Activated CD8-positive, alpha-beta memory T cell treated with anti-CD3 and anti-CD28 coated beads, Interleukin-2, amount 50 U/mL, for 48 hours (primary cell): ENCODE results near the gene STAMBPL1.
A peak's percentile ranks its signal among the peaks of the same experiment; 100 is the strongest.
"Not testable (repeated sequence)": the region's sequence is repeated elsewhere in the genome, so short reads cannot be mapped to it uniquely, and the experiment has no call there.

Experiments
- DNase-seq: peaks from one replicate; pipeline ENCODE4 v3.0.0-alpha.2; 2020

STAMBPL1 gene

GRCh38 chr10:88858491-88858890 is 21.6 kb upstream of the STAMBPL1 start:
- DNase-seq = no peak

DNA sequence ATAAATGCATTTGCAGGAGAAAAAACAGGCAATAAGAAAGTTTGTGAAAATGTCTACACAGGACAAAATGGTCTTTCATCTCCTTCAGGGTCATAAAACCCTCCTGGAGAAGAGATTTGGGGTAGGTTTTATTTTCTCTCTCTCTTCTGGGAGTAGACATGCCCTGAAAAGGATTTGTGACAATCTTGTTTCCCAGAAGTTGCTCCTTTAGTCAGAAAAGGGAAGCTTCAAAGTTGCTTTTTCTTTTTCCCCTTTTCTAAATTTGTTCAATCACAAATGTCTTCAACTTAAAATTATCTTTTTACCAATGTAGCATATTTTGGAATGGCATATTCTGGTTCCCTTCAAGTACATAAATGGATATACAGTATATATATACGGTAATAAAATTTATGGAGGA is 19.0 kb upstream of the STAMBPL1 start:
- DNase-seq = no peak

- DNase-seq = no peak
Measured at GRCh38 chr10:88865281-88865876, 14.7 kb upstream of the STAMBPL1 start.

- DNase-seq = no peak
Measured at GRCh38 chr10:88866454-88866853, 13.6 kb upstream of the STAMBPL1 start.

DNA sequence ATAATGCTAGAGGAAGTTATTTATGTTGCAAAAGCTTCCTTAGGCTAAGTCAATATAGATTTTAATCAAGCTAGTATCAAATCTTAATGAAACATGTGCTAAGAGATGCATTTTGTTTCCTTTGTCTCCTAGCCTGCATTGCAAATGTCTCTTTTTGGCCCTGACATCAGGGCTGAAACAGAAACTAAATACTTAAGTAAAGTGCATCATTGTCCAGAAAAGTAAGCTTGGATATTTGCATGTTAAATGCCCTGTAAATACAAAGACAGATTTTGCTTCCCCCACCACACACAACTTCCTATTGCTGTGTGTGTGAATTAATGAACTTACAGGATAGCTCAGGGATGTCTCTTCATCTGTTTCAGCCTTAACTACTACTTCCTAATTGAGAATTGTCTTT is 10.0 kb upstream of the STAMBPL1 start:
- DNase-seq = no peak

- DNase-seq = no peak
Measured at GRCh38 chr10:88873757-88874156, 6.3 kb upstream of the STAMBPL1 start.

GRCh38 chr10:88874281-88874680 is 5.8 kb upstream of the STAMBPL1 start:
- no peak for DNase-seq

DNA sequence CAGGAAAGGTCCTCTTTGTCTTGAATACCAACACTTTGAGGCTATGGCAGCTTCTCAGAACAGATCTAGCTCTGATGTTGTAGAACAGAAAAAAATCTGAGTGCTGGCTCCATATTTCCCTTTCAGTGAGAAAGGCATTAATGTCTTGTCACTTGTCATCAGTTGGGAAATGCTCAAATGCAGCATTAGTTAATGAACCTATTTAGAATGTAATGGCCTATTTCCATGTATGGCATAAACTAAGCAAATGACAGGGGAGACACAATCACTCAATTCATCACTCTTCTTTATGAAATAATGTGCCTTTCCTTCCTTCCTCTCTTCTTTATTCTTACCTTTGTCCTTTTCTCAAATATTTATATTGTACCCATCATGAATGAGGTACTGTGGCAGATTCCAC is 5.0 kb upstream of the STAMBPL1 start:
- no peak for DNase-seq

DNA sequence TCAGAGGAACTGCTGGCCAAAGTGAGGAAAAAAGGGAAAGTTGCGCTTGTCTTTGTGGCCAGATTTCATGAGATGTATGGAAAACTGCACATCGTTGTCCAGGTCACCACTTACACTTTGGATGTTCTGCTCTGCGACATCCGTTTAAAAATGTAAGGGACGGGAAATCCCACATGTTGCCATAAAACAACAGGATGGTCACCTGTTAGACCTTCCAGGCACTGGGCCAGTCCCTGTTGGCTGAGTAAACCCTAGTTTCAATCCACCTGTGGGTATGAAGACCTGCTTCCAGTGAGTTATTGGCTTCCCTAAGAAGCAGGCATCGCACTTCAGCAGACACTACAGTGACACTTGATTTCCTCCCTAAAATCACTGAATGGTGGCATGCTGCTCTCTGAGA is 2.7 kb upstream of the STAMBPL1 start:
- DNase-seq = no peak

DNA sequence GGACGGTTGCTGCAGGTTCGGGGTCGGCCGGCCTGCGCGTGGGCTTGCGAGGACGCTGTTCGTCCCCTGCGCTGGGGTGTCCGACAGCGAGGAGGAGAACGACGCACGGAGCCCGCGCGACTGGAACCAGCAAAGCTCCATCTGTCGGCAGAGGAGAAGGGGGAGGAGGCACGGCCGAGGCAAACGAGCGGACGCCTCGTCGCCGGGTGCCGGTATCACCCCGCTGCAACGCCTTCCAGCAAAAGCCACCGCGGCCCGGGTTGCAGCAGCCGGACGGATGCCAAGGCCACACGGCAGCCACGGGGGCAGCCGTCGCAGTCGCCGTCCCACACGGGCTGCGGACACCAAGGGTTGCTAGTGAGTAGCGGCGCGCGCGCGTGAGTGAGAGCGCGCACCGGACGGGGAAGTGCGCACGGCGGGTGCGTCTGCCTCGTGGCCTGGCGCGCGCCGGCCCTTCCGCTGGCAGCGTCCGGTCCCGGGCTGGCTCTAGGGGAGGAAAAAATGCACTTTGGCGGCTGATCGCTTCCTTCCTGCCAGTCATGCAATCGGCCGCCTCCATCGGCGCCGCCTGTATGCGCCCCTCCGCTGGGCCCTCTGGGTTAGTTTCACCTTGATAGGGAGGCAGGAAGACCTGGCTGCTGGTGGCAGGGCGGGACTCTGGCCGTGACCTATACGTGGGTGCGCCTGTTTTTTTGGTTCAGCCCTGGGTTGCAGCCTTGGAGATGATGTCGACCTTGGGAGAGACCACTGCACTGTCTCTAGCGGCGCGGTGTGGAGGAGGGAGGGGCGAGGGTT is 434 bp downstream of the STAMBPL1 start:
- peak; percentile 88 for DNase-seq

GRCh38 chr10:88881320-88881719 is 1.3 kb downstream of the STAMBPL1 start:
- no peak for DNase-seq

DNA sequence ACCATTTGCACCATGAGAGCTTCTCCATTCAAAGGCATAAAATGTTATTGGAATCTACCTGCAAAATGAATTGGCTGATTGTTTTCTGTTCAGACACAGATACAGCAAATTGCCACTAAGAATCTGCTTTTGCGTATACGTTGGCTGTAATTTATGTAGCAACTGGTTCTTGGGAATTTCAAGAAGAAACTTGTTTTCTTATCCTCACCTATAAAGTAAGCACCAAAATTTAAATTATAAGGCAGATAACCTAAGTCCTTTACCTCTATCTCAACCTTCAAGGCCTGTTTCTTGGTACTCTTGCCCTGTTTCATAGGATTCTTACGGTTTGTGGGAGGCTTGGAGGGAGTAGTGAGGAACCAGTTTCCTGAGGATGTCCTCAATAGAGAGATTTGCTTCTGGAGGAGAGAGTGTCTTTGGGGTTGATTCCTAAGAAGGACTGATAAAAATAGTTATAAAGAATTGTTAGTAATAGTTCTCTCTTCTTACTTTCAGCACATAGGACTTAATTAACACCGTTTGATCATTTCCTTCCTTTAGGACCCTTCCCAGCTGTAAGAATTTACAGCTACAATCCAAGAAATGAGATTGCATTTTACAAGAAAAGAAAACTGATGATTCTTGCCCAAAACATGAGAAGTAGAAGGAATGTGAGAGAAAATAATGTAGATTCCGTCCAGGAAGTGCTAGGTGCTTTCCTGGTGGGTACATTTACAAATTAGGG is 2.0 kb downstream of the STAMBPL1 start:
- no peak for DNase-seq

- not testable (repeated sequence) for DNase-seq
Measured at GRCh38 chr10:88882646-88883447, 2.8 kb downstream of the STAMBPL1 start.

GRCh38 chr10:88883448-88883809 is 3.4 kb downstream of the STAMBPL1 start:
- DNase-seq = no peak

GRCh38 chr10:88886557-88886956 is 6.5 kb downstream of the STAMBPL1 start:
- DNase-seq = no peak

GRCh38 chr10:88888810-88889445 is 8.9 kb downstream of the STAMBPL1 start:
- DNase-seq = no peak

GRCh38 chr10:88889559-88890337 is 9.7 kb downstream of the STAMBPL1 start:
- no peak for DNase-seq

DNA sequence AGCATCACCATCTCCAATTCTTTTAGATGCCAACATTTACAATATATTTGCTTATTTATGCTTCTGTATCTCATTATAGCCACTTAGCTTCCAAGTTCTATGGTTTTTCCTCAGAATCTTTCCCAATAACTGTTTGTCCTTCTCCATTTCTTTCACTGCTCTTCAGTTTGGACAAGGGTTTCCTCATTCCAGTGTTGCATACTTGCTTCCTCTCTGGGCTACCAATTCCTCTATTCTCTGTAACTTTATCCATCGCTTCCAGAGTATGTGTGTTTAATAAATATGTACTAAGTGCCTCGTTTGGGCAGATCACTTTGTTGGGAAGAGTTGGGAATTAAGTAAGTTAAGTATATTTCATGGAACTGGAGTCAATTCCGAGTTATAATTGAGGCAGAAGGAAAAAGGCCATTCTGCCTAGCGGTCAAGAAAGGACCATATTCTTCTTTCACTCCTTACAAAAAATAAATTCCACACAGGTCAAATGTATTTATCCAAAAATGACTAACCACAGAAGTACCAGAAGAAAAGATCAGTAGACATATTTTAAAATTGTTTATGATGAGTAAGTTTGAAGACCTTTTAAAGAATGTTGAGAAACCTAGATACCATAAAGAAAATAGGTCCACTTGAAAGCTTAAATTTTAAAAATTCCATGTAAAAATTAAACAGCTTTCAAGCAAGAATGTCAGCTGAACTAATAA is 10.8 kb downstream of the STAMBPL1 start:
- DNase-seq = no peak

DNA sequence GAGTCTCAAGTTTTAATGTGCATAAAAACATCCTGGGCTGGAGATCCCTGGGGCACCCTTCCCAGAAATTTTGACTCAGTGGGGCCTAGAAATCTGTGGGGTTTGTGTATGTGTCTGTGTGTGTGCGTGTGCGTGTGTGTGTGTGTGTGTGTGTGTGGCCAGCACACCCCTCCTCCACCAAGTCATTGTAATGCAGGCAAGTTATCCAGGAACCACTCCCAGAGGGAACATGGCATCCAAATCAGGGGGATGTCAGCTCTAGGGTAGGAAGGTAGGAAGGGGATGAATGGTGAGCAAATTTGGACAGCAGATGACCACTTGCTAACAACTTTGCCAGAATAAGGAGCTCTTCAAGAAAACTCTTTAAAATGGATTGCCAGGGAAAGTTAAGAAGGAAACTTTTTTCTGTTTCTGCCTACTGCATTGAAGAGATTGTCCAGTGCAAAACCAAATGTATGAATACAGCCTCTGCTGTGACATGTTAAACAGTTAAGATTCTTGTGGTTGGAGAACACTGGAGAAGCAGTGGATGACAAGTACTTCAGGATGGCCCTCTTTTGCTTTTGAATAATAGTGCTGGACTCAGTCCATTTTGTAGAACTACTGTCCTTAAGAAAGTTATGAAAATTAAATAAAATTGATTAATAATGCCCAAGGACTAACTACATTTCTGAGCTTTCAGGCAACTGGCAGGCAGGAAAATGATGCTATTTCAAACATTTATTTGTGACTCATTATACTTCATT is 12.3 kb downstream of the STAMBPL1 start:
- no peak for DNase-seq

DNA sequence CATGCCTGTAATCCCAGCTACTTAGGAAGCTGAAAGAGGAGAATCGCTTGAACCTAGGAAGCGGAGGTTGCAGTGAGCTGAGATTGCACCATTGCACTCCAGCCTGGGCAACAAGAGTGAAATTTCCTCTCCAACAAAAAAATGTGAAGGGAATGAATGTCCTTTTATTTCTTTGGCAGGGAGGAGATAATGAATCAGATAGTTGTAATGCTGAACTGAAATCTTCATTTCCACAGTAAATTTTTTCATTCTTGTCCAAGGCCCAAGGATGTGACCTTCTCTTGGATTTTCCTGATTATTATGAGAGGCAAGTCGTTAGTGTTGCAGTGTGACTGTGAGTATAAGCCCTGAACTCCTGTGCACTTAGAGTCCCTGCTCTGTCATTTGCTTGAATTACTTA is 13.6 kb downstream of the STAMBPL1 start:
- DNase-seq = no peak

GRCh38 chr10:88895250-88895649 is 15.2 kb downstream of the STAMBPL1 start:
- no peak for DNase-seq
